ENCODE measurements around the gene ZBTB3. TPM values are rescaled to one million over a fixed set of nuclear protein-coding genes. Genes with fewer than 3 reads are reported as not detected.
A peak's percentile ranks its signal among the peaks of the same experiment; 100 is the strongest.

The ZBTB3 gene
- total RNA-seq, 1 experiment from 2014 or later: 82.3 TPM

DNA sequence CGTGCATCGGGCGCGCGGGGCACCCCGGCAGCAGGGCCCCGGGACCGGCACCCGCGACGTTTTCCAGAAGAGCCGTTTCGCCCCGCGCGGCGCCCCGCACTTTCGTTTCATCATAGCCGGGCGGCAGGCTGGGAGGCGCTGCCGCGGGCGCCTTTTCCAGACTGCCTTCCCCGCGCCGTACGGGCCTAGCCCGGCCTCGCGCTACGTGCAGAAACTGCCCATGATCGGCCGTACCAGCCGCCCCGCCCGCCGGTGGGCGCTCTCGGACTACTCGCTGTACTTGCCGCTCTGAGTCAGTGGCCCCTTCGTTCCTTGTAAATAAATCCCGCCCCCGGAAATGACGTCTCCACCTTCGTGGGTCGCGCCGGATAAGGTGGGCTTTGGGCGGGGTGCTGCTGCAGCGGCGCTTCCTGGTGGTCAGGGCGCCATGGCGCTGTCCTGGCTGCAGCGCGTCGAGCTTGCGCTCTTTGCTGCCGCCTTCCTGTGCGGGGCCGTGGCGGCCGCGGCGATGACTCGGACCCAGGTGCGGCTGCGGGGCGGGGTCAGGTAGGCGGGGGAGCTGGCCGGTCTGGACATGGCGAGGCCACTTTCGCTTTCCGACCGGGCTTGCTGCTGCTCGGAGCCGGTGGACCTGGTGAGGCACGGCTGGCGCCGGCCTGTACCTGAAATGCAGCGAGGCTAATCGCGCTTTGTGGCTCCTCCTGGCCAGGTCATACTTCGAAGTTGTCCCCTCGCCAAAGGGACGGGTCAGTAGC is 33.2 kb upstream of the ZBTB3 start, which contains the start of gene TMEM179B (continued):
- TF ChIP-seq, protein P1, sequence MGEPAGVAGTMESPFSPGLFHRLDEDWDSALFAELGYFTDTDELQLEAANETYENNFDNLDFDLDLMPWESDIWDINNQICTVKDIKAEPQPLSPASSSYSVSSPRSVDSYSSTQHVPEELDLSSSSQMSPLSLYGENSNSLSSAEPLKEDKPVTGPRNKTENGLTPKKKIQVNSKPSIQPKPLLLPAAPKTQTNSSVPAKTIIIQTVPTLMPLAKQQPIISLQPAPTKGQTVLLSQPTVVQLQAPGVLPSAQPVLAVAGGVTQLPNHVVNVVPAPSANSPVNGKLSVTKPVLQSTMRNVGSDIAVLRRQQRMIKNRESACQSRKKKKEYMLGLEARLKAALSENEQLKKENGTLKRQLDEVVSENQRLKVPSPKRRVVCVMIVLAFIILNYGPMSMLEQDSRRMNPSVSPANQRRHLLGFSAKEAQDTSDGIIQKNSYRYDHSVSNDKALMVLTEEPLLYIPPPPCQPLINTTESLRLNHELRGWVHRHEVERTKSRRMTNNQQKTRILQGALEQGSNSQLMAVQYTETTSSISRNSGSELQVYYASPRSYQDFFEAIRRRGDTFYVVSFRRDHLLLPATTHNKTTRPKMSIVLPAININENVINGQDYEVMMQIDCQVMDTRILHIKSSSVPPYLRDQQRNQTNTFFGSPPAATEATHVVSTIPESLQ (CRISPR knock-in tag; IDR thresholded peaks at IDR 0.05): no peak
- TF ChIP-seq, protein P2, sequence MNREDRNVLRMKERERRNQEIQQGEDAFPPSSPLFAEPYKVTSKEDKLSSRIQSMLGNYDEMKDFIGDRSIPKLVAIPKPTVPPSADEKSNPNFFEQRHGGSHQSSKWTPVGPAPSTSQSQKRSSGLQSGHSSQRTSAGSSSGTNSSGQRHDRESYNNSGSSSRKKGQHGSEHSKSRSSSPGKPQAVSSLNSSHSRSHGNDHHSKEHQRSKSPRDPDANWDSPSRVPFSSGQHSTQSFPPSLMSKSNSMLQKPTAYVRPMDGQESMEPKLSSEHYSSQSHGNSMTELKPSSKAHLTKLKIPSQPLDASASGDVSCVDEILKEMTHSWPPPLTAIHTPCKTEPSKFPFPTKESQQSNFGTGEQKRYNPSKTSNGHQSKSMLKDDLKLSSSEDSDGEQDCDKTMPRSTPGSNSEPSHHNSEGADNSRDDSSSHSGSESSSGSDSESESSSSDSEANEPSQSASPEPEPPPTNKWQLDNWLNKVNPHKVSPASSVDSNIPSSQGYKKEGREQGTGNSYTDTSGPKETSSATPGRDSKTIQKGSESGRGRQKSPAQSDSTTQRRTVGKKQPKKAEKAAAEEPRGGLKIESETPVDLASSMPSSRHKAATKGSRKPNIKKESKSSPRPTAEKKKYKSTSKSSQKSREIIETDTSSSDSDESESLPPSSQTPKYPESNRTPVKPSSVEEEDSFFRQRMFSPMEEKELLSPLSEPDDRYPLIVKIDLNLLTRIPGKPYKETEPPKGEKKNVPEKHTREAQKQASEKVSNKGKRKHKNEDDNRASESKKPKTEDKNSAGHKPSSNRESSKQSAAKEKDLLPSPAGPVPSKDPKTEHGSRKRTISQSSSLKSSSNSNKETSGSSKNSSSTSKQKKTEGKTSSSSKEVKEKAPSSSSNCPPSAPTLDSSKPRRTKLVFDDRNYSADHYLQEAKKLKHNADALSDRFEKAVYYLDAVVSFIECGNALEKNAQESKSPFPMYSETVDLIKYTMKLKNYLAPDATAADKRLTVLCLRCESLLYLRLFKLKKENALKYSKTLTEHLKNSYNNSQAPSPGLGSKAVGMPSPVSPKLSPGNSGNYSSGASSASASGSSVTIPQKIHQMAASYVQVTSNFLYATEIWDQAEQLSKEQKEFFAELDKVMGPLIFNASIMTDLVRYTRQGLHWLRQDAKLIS (CRISPR knock-in tag; IDR thresholded peaks at IDR 0.05; ENCODE audit: borderline replicate concordance): peak; percentile 99
- TF ChIP-seq MAX (CRISPR knock-in tag; IDR thresholded peaks at IDR 0.05) (peak; percentile 89), CREB1 (CRISPR knock-in tag; IDR thresholded peaks at IDR 0.05) (peak; percentile 97), TEAD4 (CRISPR knock-in tag; IDR thresholded peaks at IDR 0.05) (no peak), ELF4 (CRISPR knock-in tag; IDR thresholded peaks at IDR 0.05; ENCODE audit: low read depth) (no peak), ATF1 (CRISPR knock-in tag; IDR thresholded peaks at IDR 0.05) (peak; percentile 66; the same call in 1 of the 2 replicates), PRDM15 (CRISPR knock-in tag; IDR thresholded peaks at IDR 0.05) (peak; percentile 54), ZNF281 (CRISPR knock-in tag; IDR thresholded peaks at IDR 0.05) (peak; percentile 87), ZNF232 (CRISPR knock-in tag; IDR thresholded peaks at IDR 0.05) (peak; percentile 96), ESRRA (CRISPR knock-in tag; IDR thresholded peaks at IDR 0.05; ENCODE audit: borderline replicate concordance) (peak; percentile 72; the same call in 1 of the 2 replicates), ZNF138 (CRISPR knock-in tag; conservative IDR thresholded peaks at IDR 0.05) (peak; percentile 97), FOXP4 (CRISPR knock-in tag; IDR thresholded peaks at IDR 0.05) (peak; percentile 70), ATF3 (CRISPR knock-in tag; conservative IDR thresholded peaks at IDR 0.05) (no peak), ZBTB21 (CRISPR knock-in tag; IDR thresholded peaks at IDR 0.05; ENCODE audit: borderline replicate concordance) (peak; percentile 93; the same call in 1 of the 2 replicates), ZNF425 (CRISPR knock-in tag; conservative IDR thresholded peaks at IDR 0.05) (no peak), SOX15 (CRISPR knock-in tag; IDR thresholded peaks at IDR 0.05) (no peak)
- TF ChIP-seq, protein P3, sequence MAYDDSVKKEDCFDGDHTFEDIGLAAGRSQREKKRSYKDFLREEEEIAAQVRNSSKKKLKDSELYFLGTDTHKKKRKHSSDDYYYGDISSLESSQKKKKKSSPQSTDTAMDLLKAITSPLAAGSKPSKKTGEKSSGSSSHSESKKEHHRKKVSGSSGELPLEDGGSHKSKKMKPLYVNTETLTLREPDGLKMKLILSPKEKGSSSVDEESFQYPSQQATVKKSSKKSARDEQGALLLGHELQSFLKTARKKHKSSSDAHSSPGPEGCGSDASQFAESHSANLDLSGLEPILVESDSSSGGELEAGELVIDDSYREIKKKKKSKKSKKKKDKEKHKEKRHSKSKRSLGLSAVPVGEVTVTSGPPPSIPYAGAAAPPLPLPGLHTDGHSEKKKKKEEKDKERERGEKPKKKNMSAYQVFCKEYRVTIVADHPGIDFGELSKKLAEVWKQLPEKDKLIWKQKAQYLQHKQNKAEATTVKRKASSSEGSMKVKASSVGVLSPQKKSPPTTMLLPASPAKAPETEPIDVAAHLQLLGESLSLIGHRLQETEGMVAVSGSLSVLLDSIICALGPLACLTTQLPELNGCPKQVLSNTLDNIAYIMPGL (CRISPR knock-in tag; IDR thresholded peaks at IDR 0.05): peak; percentile 77; the same call in 1 of the 2 replicates

Data from WTC11 (cell line).